K562 (cell line): Measurements from ENCODE around the gene TMEFF1.

Experiments
- ARID3A ChIP-seq: IDR thresholded peaks from 2 replicates; pipeline ENCODE4 v1.6.1; 2012; ENCODE audit warnings: low read depth, low read length, improper control_type of control experiment, borderline replicate concordance
- ATF4 ChIP-seq: fragments of 450-650 bp; formaldehyde crosslinking; IDR thresholded peaks from 2 replicates; pipeline ENCODE4 v1.4.0; 2022; ENCODE audit warnings: mild to moderate bottlenecking, moderate library complexity
- CTCF ChIP-seq, 3 experiments: IDR thresholded peaks in 2 of 3; conservative IDR thresholded peaks in 1 of 3; 2 replicates each; pipeline ENCODE4 v1.5.1; 2011 to 2012; ENCODE audit warnings: low read length in 3 of 3, mild to moderate bottlenecking in 3 of 3, control low read depth in 2 of 3, improper control_type of control experiment in 1 of 3, inconsistent platforms in 1 of 3, low read depth in 1 of 3, mixed read lengths in 1 of 3, moderate library complexity in 1 of 3; ENCODE audit not compliant: insufficient read depth in 2 of 3
- EZH2 ChIP-seq: IDR thresholded peaks from 2 replicates; pipeline ENCODE4 v1.6.1; 2012; ENCODE audit warnings: low read depth, mild to moderate bottlenecking, inconsistent platforms, low read length, borderline replicate concordance
- PCBP2 ChIP-seq: fragments of 200-400 bp; formaldehyde crosslinking; IDR thresholded peaks from 2 replicates; pipeline ENCODE4 v1.6.1; 2018; ENCODE audit warnings: low read length, low read depth, mild to moderate bottlenecking, moderate library complexity; ENCODE audit not compliant: poor library complexity, severe bottlenecking
- PRDM10 ChIP-seq: fragments of 450-650 bp; IDR thresholded peaks from 2 replicates; pipeline ENCODE4 v1.6.1; 2018; ENCODE audit not compliant: partially characterized antibody
- RFX1 ChIP-seq: fragments of 450-650 bp; IDR thresholded peaks from 2 replicates; pipeline ENCODE4 v1.6.1; 2016; ENCODE audit warnings: mild to moderate bottlenecking, moderate library complexity
- SMARCC2 ChIP-seq: fragments of 450-650 bp; IDR thresholded peaks from 2 replicates; pipeline ENCODE4 v1.6.1; 2017; ENCODE audit warnings: antibody characterized with exemption, moderate library complexity, mild to moderate bottlenecking, low read depth
- TGIF2 ChIP-seq: sonication (generic); formaldehyde crosslinking; IDR thresholded peaks from 2 replicates; pipeline ENCODE4 v1.8.1; 2022; ENCODE audit warnings: mild to moderate bottlenecking, missing genetic modification reagents, moderate library complexity
- USF1 ChIP-seq: sonication (generic); formaldehyde crosslinking; IDR thresholded peaks from 2 replicates; pipeline ENCODE4 v1.9.0; 2022; ENCODE audit warnings: mild to moderate bottlenecking, missing genetic modification reagents
- ZSCAN29 ChIP-seq: fragments of 450-650 bp; IDR thresholded peaks from 2 replicates; pipeline ENCODE4 v1.6.1; 2017

- no peak for TF ChIP-seq ATF4
- no peak for TF ChIP-seq CTCF (IDR thresholded peaks at IDR 0.05 in 2 of 3, conservative IDR thresholded peaks at IDR 0.05 in 1 of 3; ENCODE audit: insufficient read depth in 2 of 3, low read depth in 1 of 3, low read length in 3 of 3)
- TF ChIP-seq PRDM10: no peak
- no peak for TF ChIP-seq EZH2
- TF ChIP-seq TGIF2 (CRISPR knock-in tag): no peak
- TF ChIP-seq ARID3A: no peak
- no peak for TF ChIP-seq ZSCAN29
- no peak for TF ChIP-seq SMARCC2
- no peak for TF ChIP-seq USF1 (CRISPR knock-in tag)
- TF ChIP-seq RFX1: no peak
- no peak for TF ChIP-seq PCBP2
These were observed 6.1 kb upstream of the TMEFF1 start for GRCh38 chr9:100466829-100467221.
